ENCODE data around the gene CTU2.

CTU2 gene

DNA sequence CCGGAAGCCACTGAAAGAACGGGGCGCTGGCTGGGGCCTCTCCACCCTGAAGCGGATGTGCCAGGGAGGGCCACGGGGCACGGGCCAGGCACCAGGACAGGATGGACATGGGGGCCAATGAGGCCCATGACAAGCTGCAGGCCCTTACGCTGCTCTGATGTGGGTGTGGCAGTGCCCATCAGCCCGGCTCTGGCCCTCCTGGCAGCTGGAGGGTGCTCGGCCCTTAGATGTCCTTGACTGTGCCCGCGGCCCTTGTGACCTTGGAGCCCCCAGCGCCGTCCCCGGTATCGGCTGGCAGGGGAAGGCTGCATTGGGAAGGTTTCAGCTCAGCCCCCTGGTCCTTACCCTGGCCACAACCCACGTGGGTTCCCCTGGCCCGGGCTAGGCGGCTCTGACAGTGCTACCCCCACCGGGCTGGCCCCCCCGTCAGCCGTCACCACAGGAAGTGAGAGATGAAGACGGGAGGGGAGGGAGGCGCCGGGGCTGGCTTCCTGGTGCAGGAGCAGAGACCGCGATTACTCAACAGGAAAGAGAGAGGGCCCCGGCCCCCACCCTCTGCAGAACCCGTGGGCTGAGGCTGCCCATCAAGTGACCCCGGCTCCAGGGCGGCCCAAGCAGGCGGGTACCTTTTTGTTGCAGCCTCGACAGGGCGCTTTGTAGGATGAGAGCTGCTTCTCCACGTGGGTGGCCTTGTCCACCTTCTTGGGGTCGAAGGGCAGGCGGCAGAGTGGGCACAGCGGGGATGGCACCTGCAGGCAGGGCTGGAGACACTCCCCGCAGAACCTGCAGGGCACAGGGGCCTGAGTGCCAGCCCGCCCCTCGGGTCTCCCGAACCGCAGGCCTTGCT lies 5.4 kb upstream of the CTU2 start:
- Histone ChIP-seq H3K4me3 (replicated peaks; ENCODE audit: insufficient read depth, low read length) (peak overlapping the region; percentile 16; the same call in 1 of the 2 replicates), H3K27me3 (ENCODE audit: insufficient read depth, poor library complexity, severe bottlenecking) (no peaks in the 10 kb centered on the region), H3K27ac (replicated peaks) (peak overlapping the region; percentile 94)
- DNase-seq (ENCODE audit: low read depth in 1 of 2, low spot score in 1 of 2) = peak; percentile 91 to 97
- TF ChIP-seq, protein P1, sequence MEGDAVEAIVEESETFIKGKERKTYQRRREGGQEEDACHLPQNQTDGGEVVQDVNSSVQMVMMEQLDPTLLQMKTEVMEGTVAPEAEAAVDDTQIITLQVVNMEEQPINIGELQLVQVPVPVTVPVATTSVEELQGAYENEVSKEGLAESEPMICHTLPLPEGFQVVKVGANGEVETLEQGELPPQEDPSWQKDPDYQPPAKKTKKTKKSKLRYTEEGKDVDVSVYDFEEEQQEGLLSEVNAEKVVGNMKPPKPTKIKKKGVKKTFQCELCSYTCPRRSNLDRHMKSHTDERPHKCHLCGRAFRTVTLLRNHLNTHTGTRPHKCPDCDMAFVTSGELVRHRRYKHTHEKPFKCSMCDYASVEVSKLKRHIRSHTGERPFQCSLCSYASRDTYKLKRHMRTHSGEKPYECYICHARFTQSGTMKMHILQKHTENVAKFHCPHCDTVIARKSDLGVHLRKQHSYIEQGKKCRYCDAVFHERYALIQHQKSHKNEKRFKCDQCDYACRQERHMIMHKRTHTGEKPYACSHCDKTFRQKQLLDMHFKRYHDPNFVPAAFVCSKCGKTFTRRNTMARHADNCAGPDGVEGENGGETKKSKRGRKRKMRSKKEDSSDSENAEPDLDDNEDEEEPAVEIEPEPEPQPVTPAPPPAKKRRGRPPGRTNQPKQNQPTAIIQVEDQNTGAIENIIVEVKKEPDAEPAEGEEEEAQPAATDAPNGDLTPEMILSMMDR (IDR thresholded peaks at IDR 0.05; ENCODE audit: insufficient read depth, low read length) = no peak
- TF ChIP-seq POLR2AphosphoS5 (IDR thresholded peaks at IDR 0.05; ENCODE audit: low read depth) (peak; percentile 71), SPI1 (IDR thresholded peaks at IDR 0.05; ENCODE audit: borderline replicate concordance, low read depth) (peak; percentile 55; the same call in 1 of the 2 replicates), GABPA (IDR thresholded peaks at IDR 0.05; ENCODE audit: low read depth) (peak; percentile 53; the same call in 1 of the 2 replicates)
- TF ChIP-seq, protein P2, sequence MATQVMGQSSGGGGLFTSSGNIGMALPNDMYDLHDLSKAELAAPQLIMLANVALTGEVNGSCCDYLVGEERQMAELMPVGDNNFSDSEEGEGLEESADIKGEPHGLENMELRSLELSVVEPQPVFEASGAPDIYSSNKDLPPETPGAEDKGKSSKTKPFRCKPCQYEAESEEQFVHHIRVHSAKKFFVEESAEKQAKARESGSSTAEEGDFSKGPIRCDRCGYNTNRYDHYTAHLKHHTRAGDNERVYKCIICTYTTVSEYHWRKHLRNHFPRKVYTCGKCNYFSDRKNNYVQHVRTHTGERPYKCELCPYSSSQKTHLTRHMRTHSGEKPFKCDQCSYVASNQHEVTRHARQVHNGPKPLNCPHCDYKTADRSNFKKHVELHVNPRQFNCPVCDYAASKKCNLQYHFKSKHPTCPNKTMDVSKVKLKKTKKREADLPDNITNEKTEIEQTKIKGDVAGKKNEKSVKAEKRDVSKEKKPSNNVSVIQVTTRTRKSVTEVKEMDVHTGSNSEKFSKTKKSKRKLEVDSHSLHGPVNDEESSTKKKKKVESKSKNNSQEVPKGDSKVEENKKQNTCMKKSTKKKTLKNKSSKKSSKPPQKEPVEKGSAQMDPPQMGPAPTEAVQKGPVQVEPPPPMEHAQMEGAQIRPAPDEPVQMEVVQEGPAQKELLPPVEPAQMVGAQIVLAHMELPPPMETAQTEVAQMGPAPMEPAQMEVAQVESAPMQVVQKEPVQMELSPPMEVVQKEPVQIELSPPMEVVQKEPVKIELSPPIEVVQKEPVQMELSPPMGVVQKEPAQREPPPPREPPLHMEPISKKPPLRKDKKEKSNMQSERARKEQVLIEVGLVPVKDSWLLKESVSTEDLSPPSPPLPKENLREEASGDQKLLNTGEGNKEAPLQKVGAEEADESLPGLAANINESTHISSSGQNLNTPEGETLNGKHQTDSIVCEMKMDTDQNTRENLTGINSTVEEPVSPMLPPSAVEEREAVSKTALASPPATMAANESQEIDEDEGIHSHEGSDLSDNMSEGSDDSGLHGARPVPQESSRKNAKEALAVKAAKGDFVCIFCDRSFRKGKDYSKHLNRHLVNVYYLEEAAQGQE (IDR thresholded peaks at IDR 0.05; ENCODE audit: insufficient replicate concordance, low read depth) = no peak

DNA sequence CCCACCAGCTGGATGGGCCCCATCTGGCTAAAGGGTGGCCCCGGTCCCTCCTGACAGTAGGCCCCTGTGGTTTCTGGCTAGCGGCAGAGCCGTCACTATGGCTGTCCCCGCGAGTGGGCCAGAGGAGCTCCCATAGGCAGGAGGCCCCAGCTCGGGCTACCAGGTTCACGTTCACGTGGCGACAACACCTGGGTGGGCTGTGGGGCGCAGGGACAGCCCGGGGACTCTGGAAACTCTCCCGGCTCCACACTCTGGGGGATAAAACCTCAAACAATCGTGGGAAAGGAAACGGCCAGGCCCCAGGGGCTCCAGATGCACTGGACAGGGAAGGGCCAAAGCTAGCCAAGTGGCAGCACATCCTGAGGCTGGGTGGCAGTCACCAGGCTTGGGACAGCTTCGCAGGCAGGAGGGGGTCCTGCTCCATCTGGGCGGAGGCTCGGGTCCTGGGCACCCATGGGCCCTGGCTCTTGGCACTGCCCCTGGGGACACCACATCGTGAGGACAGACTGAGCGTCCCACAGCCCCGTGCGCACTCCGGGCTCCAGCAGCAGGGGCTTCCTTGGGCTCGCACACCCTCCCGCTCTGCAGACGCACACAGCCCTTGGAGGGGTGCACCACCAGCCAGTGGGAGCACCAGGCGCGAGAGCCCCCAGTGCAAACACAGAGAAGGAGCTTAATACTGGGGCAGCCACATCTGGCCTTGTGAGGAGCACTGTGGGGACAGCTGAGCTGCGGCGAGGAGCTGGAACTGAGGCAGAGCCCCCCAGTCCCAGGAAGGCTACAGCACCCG lies 4.5 kb upstream of the CTU2 start:
- no peak for DNase-seq (ENCODE audit: low read depth in 1 of 2, low spot score in 1 of 2)
- Histone ChIP-seq H3K27me3 (ENCODE audit: insufficient read depth, poor library complexity, severe bottlenecking) (no peaks in the 10 kb centered on the region), H3K4me3 (replicated peaks; ENCODE audit: insufficient read depth, low read length) (peak overlapping the region; percentile 12), H3K27ac (replicated peaks) (peak overlapping the region; percentile 94)
- TF ChIP-seq, protein P2 (IDR thresholded peaks at IDR 0.05; ENCODE audit: insufficient replicate concordance, low read depth) = no peak
- TF ChIP-seq SPI1 (IDR thresholded peaks at IDR 0.05; ENCODE audit: borderline replicate concordance, low read depth) (no peak), GABPA (IDR thresholded peaks at IDR 0.05; ENCODE audit: low read depth) (no peak), POLR2AphosphoS5 (IDR thresholded peaks at IDR 0.05; ENCODE audit: low read depth) (no peak)
- TF ChIP-seq, protein P1 (IDR thresholded peaks at IDR 0.05; ENCODE audit: insufficient read depth, low read length) = no peak

DNA sequence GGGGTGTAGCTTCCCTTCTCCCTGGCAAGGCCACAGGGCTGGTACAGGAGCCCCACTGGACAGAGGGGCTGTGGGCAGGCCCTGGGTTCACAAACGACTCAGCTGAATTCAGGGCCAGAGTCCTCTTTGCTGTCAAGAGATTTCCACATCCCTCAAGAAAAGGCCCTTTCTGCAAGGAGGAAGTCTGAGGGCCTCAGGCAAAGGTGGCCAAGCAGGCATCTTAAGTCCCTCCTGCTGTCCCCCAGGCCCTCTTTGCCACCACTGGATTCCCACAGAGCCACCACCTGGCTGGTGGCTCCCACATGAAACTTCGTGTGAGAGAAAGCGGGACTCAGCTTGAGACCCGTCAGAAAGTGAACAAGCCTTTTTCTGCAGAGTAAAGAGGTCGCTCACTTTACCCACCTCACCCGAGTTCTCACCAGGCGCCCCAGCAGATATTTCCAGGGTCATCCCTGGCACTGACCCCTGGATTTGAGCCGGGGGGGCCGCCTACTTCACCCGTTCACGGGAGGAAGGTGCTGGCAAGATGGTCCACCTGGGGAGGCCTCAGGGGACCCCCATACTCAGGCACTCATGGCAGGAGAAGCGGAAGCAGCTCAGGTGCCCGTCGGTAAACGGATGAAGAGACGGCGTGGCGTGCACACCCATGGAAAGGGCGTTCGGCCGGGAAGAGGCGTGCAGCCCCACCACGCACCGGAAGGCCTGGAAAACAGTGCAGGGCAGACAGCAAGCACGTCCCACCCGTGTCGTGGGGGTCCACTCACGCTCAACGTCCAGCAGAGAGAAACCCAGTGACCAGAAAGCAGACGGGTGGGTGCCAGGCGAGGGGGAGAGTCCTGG lies 3.7 kb upstream of the CTU2 start:
- Histone ChIP-seq H3K27me3 (ENCODE audit: insufficient read depth, poor library complexity, severe bottlenecking) (no peaks in the 10 kb centered on the region), H3K27ac (replicated peaks) (peak overlapping the region; percentile 94), H3K4me3 (replicated peaks; ENCODE audit: insufficient read depth, low read length) (peak overlapping the region; percentile 20)
- TF ChIP-seq, protein P1 (IDR thresholded peaks at IDR 0.05; ENCODE audit: insufficient read depth, low read length) = no peak
- peak; percentile 50; the same call in 1 of the 2 replicates for TF ChIP-seq SPI1 (IDR thresholded peaks at IDR 0.05; ENCODE audit: borderline replicate concordance, low read depth)
- DNase-seq (ENCODE audit: low read depth in 1 of 2, low spot score in 1 of 2) = peak in 1 of 2 experiments; percentile 53

Data from HL-60 (cell line).